ENCODE results near the gene RNF43. TPM values are rescaled to one million over a fixed set of nuclear protein-coding genes. Genes with fewer than 3 reads are reported as not detected.
A peak's percentile ranks its signal among the peaks of the same experiment; 100 is the strongest.

RNF43 gene
- total and polyA plus RNA-seq, 2 of the 13 experiments (the other 11 are each of a cell fraction or from before 2014, with no cell fraction given) = 31.0 to 53.4 TPM

DNA sequence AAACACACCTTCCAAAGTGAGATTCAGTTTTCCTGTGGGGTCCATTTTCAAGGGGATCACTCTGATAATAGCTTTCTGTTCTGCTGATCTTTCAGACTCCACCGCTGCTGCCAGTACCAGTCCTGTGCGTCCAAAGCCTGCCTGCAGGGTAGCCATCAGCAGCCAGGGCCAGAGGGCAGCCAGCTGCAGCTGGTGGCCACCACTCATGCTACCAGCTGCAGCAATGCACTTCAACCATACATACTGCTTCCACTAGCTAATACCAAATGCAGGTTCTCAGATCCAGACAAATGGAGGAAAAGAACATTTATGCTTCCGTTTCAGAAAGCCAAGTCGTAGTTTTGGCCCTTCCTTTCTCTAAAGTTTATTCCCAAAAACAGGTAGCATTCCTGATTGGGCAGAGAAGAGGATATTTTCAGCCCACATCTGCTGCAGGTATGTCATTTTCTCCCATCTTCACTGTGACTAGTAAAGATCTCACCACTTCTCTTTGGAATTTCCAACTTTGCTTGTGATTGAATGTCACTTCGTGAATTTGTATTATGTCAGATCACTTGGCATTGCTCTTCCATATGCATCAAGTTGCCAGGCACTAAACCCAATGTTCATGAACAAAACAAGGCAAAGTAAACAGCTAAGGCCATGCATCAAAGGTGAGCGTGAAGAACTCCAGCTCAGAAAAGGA, 1.8 kb downstream of the RNF43 start (continued):
- TF ChIP-seq RXRB (CRISPR knock-in tag; IDR thresholded peaks at IDR 0.05; ENCODE audit: borderline replicate concordance) (no peak), MBD4 (IDR thresholded peaks at IDR 0.05; ENCODE audit: borderline replicate concordance, low read length) (peak; percentile 57; the same call in 1 of the 2 replicates), HOXA7 (CRISPR knock-in tag; IDR thresholded peaks at IDR 0.05) (no peak), KMT2B (CRISPR knock-in tag; IDR thresholded peaks at IDR 0.05) (no peak), ZNF235 (CRISPR knock-in tag; IDR thresholded peaks at IDR 0.05; ENCODE audit: borderline replicate concordance) (no peak), TEAD2 (CRISPR knock-in tag; IDR thresholded peaks at IDR 0.05) (no peak), MYNN (CRISPR knock-in tag; IDR thresholded peaks at IDR 0.05; ENCODE audit: low read depth) (no peak), PPARG (CRISPR knock-in tag; conservative IDR thresholded peaks at IDR 0.05) (no peak), ZNF546 (CRISPR knock-in tag; conservative IDR thresholded peaks at IDR 0.05) (no peak)
- TF ChIP-seq, protein P1, sequence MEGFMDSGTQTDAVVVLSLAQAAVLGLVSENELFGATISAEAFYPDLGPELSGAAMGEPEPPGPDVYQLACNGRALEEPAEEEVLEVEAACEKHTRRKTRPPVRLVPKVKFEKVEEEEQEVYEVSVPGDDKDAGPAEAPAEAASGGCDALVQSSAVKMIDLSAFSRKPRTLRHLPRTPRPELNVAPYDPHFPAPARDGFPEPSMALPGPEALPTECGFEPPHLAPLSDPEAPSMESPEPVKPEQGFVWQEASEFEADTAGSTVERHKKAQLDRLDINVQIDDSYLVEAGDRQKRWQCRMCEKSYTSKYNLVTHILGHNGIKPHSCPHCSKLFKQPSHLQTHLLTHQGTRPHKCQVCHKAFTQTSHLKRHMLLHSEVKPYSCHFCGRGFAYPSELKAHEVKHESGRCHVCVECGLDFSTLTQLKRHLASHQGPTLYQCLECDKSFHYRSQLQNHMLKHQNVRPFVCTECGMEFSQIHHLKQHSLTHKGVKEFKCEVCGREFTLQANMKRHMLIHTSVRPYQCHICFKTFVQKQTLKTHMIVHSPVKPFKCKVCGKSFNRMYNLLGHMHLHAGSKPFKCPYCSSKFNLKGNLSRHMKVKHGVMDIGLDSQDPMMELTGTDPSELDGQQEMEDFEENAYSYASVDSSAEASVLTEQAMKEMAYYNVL (CRISPR knock-in tag; IDR thresholded peaks at IDR 0.05; ENCODE audit: borderline replicate concordance) = no peak
- TF ChIP-seq, protein P2, sequence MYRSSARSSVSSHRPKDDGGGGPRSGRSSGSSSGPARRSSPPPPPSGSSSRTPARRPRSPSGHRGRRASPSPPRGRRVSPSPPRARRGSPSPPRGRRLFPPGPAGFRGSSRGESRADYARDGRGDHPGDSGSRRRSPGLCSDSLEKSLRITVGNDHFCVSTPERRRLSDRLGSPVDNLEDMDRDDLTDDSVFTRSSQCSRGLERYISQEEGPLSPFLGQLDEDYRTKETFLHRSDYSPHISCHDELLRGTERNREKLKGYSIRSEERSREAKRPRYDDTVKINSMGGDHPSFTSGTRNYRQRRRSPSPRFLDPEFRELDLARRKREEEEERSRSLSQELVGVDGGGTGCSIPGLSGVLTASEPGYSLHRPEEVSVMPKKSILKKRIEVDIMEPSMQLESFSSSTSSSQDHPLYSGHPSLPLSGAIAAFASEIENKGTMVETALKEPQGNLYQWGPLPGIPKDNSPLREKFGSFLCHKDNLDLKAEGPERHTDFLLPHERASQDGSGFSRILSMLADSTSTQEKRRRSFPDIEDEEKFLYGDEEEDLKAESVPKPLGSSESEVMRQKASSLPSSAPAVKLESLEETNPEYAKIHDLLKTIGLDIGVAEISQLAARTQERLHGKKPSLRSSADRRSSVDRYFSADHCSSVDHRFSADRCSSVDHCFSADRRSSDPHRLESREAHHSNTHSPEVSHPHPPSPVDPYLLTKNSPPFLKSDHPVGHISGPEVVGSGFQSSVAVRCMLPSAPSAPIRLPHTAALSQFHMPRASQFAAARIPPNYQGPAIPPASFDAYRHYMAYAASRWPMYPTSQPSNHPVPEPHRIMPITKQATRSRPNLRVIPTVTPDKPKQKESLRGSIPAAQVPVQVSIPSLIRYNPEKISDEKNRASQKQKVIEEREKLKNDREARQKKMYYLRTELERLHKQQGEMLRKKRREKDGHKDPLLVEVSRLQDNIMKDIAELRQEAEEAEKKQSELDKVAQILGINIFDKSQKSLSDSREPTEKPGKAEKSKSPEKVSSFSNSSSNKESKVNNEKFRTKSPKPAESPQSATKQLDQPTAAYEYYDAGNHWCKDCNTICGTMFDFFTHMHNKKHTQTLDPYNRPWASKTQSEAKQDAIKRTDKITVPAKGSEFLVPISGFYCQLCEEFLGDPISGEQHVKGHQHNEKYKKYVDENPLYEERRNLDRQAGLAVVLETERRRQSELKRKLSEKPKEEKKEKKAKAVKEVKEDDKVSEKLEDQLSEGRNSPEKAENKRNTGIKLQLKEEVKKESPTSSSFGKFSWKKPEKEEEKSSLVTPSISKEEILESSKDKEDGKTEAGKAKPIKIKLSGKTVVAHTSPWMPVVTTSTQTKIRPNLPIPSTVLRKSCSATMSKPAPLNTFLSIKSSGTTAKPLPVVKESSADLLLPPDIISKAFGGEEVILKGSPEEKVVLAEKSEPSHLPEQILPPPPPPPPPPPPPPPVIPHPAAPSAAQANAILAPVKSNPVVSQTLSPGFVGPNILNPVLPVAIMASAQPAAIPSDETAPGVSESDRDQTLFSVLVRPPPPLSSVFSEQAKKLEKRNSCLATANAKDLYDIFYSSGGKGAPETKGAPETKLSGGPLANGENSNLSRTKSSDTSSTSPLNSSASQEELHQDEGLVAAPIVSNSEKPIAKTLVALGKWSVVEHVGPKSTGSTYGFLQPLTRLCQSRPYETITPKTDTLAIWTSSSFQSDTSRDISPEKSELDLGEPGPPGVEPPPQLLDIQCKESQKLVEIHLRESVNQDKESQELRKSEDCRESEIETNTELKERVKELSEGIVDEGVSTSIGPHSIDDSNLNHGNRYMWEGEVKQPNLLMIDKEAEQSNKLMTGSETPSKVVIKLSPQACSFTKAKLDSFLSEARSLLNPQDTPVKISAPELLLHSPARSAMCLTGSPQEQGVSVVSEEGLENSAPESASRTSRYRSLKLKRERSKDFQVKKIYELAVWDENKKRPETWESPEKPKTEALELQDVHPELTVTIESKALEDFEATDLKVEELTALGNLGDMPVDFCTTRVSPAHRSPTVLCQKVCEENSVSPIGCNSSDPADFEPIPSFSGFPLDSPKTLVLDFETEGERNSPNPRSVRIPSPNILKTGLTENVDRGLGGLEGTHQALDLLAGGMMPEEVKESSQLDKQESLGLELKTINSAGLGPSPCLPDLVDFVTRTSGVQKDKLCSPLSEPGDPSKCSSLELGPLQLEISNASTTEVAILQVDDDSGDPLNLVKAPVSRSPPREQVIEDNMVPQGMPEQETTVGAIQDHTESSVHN (CRISPR knock-in tag; IDR thresholded peaks at IDR 0.05) = no peak
- TF ChIP-seq, protein P3, sequence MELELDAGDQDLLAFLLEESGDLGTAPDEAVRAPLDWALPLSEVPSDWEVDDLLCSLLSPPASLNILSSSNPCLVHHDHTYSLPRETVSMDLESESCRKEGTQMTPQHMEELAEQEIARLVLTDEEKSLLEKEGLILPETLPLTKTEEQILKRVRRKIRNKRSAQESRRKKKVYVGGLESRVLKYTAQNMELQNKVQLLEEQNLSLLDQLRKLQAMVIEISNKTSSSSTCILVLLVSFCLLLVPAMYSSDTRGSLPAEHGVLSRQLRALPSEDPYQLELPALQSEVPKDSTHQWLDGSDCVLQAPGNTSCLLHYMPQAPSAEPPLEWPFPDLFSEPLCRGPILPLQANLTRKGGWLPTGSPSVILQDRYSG (CRISPR knock-in tag; IDR thresholded peaks at IDR 0.05) = no peak
- TF ChIP-seq, protein P4, sequence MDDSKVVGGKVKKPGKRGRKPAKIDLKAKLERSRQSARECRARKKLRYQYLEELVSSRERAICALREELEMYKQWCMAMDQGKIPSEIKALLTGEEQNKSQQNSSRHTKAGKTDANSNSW (CRISPR knock-in tag; IDR thresholded peaks at IDR 0.05; ENCODE audit: borderline replicate concordance) = no peak
- TF ChIP-seq, protein P5, sequence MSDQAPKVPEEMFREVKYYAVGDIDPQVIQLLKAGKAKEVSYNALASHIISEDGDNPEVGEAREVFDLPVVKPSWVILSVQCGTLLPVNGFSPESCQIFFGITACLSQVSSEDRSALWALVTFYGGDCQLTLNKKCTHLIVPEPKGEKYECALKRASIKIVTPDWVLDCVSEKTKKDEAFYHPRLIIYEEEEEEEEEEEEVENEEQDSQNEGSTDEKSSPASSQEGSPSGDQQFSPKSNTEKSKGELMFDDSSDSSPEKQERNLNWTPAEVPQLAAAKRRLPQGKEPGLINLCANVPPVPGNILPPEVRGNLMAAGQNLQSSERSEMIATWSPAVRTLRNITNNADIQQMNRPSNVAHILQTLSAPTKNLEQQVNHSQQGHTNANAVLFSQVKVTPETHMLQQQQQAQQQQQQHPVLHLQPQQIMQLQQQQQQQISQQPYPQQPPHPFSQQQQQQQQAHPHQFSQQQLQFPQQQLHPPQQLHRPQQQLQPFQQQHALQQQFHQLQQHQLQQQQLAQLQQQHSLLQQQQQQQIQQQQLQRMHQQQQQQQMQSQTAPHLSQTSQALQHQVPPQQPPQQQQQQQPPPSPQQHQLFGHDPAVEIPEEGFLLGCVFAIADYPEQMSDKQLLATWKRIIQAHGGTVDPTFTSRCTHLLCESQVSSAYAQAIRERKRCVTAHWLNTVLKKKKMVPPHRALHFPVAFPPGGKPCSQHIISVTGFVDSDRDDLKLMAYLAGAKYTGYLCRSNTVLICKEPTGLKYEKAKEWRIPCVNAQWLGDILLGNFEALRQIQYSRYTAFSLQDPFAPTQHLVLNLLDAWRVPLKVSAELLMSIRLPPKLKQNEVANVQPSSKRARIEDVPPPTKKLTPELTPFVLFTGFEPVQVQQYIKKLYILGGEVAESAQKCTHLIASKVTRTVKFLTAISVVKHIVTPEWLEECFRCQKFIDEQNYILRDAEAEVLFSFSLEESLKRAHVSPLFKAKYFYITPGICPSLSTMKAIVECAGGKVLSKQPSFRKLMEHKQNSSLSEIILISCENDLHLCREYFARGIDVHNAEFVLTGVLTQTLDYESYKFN (CRISPR knock-in tag; conservative IDR thresholded peaks at IDR 0.05) = no peak
